MCF 10A (cell line): Measurements from ENCODE around the gene ZNF615. TPM values are rescaled to one million over a fixed set of nuclear protein-coding genes. Genes with fewer than 3 reads are reported as not detected.
A peak's percentile ranks its signal among the peaks of the same experiment; 100 is the strongest.
"Not testable (repeated sequence)": the region's sequence is repeated elsewhere in the genome, so short reads cannot be mapped to it uniquely, and the experiment has no call there.

Experiments
- BruUV-seq: library from RNA; stranded (reverse); fragments of 400-500 nt; replicated peaks from 2 replicates; lab custom pipeline; 2021; lab: Mats Ljungman, UMichigan
- CTCF ChIA-PET: fragments of 300-600 bp; sonication (Branson Sonifier 250); formaldehyde crosslinking; extraction: SDS; loops from one replicate; lab custom pipeline; 2021; ENCODE audit warnings: antibody characterized with exemption, inconsistent platforms; lab: Yijun Ruan, JAX
- POLR2A ChIA-PET: fragments of 300-600, 350-650 bp; sonication (Branson Sonifier 250); formaldehyde crosslinking; extraction: SDS; loops from one replicate; lab custom pipeline; 2020; ENCODE audit warnings: antibody characterized with exemption, inconsistent platforms; lab: Yijun Ruan, JAX
- DNase-seq: peaks from one replicate; pipeline ENCODE4 v3.0.0-alpha.2; 2018; ENCODE audit not compliant: unreplicated experiment
- H3K27ac Mint-ChIP-seq: one replicate; pipeline ENCODE4 v1.8.0; 2022; ENCODE audit warnings: mild to moderate bottlenecking, low read depth, mixed read lengths; ENCODE audit not compliant: unreplicated experiment
- H3K27me3 Mint-ChIP-seq: one replicate; pipeline ENCODE4 v1.8.0; 2022; ENCODE audit warnings: mixed read lengths; ENCODE audit not compliant: insufficient read depth, unreplicated experiment
- H3K36me3 Mint-ChIP-seq: one replicate; pipeline ENCODE4 v1.8.0; 2022; ENCODE audit warnings: mild to moderate bottlenecking, moderate library complexity, mixed read lengths; ENCODE audit not compliant: insufficient read depth, unreplicated experiment
- H3K4me1 Mint-ChIP-seq: one replicate; pipeline ENCODE4 v1.8.0; 2022; ENCODE audit warnings: mixed read lengths; ENCODE audit not compliant: insufficient read depth, unreplicated experiment
- H3K4me3 Mint-ChIP-seq: one replicate; pipeline ENCODE4 v1.8.0; 2022; ENCODE audit warnings: mild to moderate bottlenecking, moderate library complexity, mixed read lengths; ENCODE audit not compliant: unreplicated experiment
- H3K9me3 Mint-ChIP-seq: one replicate; pipeline ENCODE4 v1.8.0; 2022; ENCODE audit warnings: mixed read lengths; ENCODE audit not compliant: unreplicated experiment
- intact Hi-C: fragments of 100-400 bp; cut with micrococcal nuclease; formaldehyde crosslinking; loops from 2 replicates; pipeline ENCODE4 v1.14.1; 2022
- total RNA-seq: library from RNA; stranded (reverse); gene quantifications from 2 replicates; pipeline ENCODE4 v1.2.3, GENCODE V29; 2022
- TF ChIP-seq, protein P1 (sequence below): fragments of 200-600 bp; IDR thresholded peaks from one replicate; pipeline ENCODE4 v1.8.0; 2022; ENCODE audit warnings: antibody characterized with exemption, mild to moderate bottlenecking; ENCODE audit not compliant: unreplicated experiment

ZNF615 gene
- total RNA-seq, 1 experiment from 2014 or later: 7.3 TPM

DNA sequence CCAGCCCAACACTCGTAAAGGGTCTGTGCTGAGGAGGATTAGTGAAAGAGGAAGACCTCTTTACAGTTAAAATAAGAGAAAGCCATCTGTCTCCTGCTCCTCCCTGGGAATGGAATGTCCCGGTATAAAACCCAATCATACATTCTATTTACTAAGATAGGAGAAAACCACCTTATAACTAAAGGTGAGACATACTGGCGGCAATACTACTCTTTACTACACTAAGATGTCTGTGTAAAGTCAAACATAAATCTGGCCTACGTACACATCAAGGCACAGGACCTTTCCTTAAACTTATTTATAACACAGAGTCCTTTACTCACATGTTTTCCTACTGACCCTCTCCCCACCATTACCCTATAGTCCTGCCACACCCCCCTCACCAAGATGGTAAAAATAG, 24.6 kb downstream of the ZNF615 start:
- TF ChIP-seq, protein P1, sequence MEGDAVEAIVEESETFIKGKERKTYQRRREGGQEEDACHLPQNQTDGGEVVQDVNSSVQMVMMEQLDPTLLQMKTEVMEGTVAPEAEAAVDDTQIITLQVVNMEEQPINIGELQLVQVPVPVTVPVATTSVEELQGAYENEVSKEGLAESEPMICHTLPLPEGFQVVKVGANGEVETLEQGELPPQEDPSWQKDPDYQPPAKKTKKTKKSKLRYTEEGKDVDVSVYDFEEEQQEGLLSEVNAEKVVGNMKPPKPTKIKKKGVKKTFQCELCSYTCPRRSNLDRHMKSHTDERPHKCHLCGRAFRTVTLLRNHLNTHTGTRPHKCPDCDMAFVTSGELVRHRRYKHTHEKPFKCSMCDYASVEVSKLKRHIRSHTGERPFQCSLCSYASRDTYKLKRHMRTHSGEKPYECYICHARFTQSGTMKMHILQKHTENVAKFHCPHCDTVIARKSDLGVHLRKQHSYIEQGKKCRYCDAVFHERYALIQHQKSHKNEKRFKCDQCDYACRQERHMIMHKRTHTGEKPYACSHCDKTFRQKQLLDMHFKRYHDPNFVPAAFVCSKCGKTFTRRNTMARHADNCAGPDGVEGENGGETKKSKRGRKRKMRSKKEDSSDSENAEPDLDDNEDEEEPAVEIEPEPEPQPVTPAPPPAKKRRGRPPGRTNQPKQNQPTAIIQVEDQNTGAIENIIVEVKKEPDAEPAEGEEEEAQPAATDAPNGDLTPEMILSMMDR: no peak
- intact Hi-C loops: no loop called here

DNA sequence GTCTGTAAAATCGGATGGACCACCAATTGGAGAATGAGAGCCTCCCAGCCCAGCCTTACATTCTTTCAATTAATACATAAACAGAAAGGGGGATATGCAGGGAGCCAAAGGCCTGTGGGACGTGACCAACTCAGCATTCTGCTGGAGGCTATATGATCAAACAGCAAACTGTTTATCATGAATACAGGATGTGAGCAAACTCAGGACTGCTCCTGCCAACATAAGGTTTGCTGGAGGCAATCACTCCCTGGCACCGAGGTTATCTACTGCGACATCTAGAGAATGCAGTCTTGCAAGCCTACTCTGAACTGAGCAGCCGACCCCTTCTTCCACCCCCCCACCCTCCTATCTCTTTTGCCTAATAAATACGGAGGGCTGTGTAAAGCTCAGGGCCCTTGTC, 27.1 kb downstream of the ZNF615 start:
- intact Hi-C loops, H3K36me3 Mint-ChIP-seq, CTCF ChIA-PET, DNase-seq, BruUV-seq, H3K4me3 Mint-ChIP-seq, H3K4me1 Mint-ChIP-seq, H3K27ac Mint-ChIP-seq, H3K27me3 Mint-ChIP-seq: not testable (repeated sequence)
- peaks cover 19% of the 10 kb centered on the region for H3K9me3 Mint-ChIP-seq
- POLR2A ChIA-PET: interaction anchor here (0.7 to 2.2 kb wide), 4 partner anchors 48 to 755 kb away, joined by 3 to 7 read pairs (median 4); partner anchors contain the start of gene ZNF432

More for the DNA sequence above, 24.6 kb downstream of the ZNF615 start:
- ChIA-PET CTCF (no interaction called here), POLR2A (no interaction called here)
- no peak overlapping the region for H3K4me3 Mint-ChIP-seq
- no TSS peak for BruUV-seq
- H3K36me3 Mint-ChIP-seq: peaks cover 10% of the 10 kb centered on the region
- H3K4me1 Mint-ChIP-seq: peaks cover 5% of the 10 kb centered on the region
- no peak for DNase-seq
- peaks cover 28% of the 10 kb centered on the region for H3K9me3 Mint-ChIP-seq
- no peaks in the 10 kb centered on the region for H3K27me3 Mint-ChIP-seq
- no peak overlapping the region for H3K27ac Mint-ChIP-seq

DNA sequence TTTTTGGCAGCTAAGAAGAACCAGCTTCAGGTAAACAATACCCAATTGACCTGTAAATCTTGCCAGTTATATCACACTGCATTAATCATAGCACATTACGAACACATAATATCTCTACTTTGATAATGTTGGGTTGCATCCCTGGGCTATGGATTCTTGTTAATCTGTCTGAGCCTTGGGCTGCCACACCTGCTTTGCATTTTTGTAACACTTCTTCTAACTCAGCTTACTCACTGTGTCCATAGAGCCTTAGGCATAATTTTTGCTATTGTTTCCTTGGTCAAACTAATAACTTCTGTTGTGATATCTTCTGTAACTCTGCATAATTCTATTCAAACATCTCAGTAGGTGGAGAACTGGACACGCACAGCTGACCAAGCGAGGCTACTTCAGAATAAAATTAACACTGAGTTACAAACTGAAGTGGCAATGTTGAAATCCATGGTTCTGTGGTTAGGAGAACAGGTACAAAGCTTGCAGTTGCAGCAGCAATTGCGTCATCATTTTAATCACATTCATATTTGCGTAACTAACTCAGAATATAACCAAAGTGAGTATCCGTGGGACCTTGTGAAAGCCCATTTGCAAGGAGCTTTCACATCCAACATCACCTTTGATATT, 27.8 kb downstream of the ZNF615 start:
- no TSS peak for BruUV-seq
- POLR2A ChIA-PET: interaction anchor here (0.6 to 2.2 kb wide), 7 partner anchors 10 to 755 kb away, joined by 3 to 7 read pairs (median 3); partner anchors contain the start of gene ZNF432
- Mint-ChIP-seq H3K4me3 (no peak overlapping the region), H3K27me3 (no peaks in the 10 kb centered on the region), H3K9me3 (peaks cover 20% of the 10 kb centered on the region), H3K4me1 (peaks cover 5% of the 10 kb centered on the region), H3K36me3 (peaks cover 6% of the 10 kb centered on the region), H3K27ac (no peak overlapping the region)
- CTCF ChIA-PET: interaction anchor here (0.9 kb wide), 1 partner anchor 168 kb away, joined by 3 read pairs; no protein-coding TSS in a partner anchor
- DNase-seq: peak; percentile 50
- TF ChIP-seq, protein P1: no peak
- intact Hi-C loops: no loop called here

DNA sequence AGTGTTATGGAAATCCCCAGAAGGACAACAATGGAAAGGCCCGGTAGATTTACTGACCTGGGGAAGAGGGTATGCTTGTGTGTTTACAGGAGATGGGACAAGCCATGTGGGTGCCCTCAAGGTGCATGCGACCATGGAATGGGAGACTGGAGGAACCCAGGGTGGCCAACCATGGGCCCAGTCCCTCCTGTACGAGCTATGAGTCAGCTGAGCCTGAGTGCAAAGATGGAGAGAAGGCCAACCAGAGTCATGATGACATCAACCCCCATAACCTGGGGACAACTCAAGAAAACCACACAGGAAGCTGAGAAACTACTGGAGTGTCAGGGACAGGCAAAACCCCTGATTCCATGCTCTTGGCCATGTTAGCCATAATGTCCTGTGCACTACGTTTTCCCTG, 29.1 kb downstream of the ZNF615 start:
- H3K4me3 Mint-ChIP-seq: no peak overlapping the region
- intact Hi-C loops: no loop called here
- H3K9me3 Mint-ChIP-seq: peaks cover 20% of the 10 kb centered on the region
- peaks cover 5% of the 10 kb centered on the region for H3K4me1 Mint-ChIP-seq
- H3K36me3 Mint-ChIP-seq: peaks cover 15% of the 10 kb centered on the region
- TF ChIP-seq, protein P1: no peak
- ChIA-PET POLR2A (interaction anchor here (1.4 to 2.2 kb wide), 2 partner anchors 50 to 52 kb away, joined by 4 to 7 read pairs; no protein-coding TSS in a partner anchor), CTCF (no interaction called here)
- no TSS peak for BruUV-seq
- no peak for DNase-seq
- H3K27me3 Mint-ChIP-seq: no peaks in the 10 kb centered on the region
- no peak overlapping the region for H3K27ac Mint-ChIP-seq
